Measurements from ENCODE around the gene GATD1. TPM values are rescaled to one million over a fixed set of nuclear protein-coding genes. Genes with fewer than 3 reads are reported as not detected.

Gene GATD1
- total and polyA plus RNA-seq, 2 donors (not counting 1 experiment from before 2014, with no cell fraction given), result 14.7 to 20.3 TPM

GRCh38 chr11:792535-792821, 15.2 kb upstream of the GATD1 start:
- H3K4me1 ChIP-seq (ENCODE audit: control insufficient read depth, extremely low read depth, insufficient read depth, low read length), result peaks cover 7% of the 10 kb centered on the region
- H3K36me3 ChIP-seq (ENCODE audit: control insufficient read depth, insufficient read depth, low read length), result peaks cover 13% of the 10 kb centered on the region
- H3K4me2 ChIP-seq (ENCODE audit: extremely low read depth, insufficient read depth, low read length), result no peak overlapping the region
- no peak for TF ChIP-seq CTCF (conservative IDR thresholded peaks at IDR 0.05 in 1 of 2, IDR thresholded peaks at IDR 0.05 in 1 of 2; ENCODE audit: low read depth in 1 of 2, low read length in 2 of 2)
- no peak for TF ChIP-seq EZH2 (IDR thresholded peaks at IDR 0.05; ENCODE audit: low read length, missing control alignments)
- H3K27me3 ChIP-seq (ENCODE audit: control insufficient read depth, insufficient read depth, low read length), result no peaks in the 10 kb centered on the region
- H3K4me3 ChIP-seq (replicated peaks in 1 of 4; ENCODE audit: control extremely low read depth in 1 of 4, insufficient read depth in 1 of 4, low read depth in 3 of 4, low read length in 4 of 4), result no peak overlapping the region
- H3K9ac ChIP-seq (ENCODE audit: insufficient read depth, low read length), result no peak overlapping the region
- no peak overlapping the region for H2AFZ ChIP-seq (ENCODE audit: low read length)
- no peaks in the 10 kb centered on the region for H4K20me1 ChIP-seq (ENCODE audit: control insufficient read depth, extremely low read depth, insufficient read depth, low read length)
- no peaks in the 10 kb centered on the region for H3K9me3 ChIP-seq (ENCODE audit: control insufficient read depth, insufficient read depth, low read depth, low read length)
- H3K27ac ChIP-seq (ENCODE audit: insufficient read depth, low read length), result no peak overlapping the region
- H3K79me2 ChIP-seq (ENCODE audit: control insufficient read depth, insufficient read depth, low read length), result peaks cover 17% of the 10 kb centered on the region
- DNase-seq (ENCODE audit: low read depth in 2 of 2), result no peak

- no peak overlapping the region for H3K27ac ChIP-seq (ENCODE audit: insufficient read depth, low read length)
- H3K27me3 ChIP-seq (ENCODE audit: control insufficient read depth, insufficient read depth, low read length), result no peaks in the 10 kb centered on the region
- no peaks in the 10 kb centered on the region for H4K20me1 ChIP-seq (ENCODE audit: control insufficient read depth, extremely low read depth, insufficient read depth, low read length)
- no peaks in the 10 kb centered on the region for H3K9me3 ChIP-seq (ENCODE audit: control insufficient read depth, insufficient read depth, low read depth, low read length)
- no peak overlapping the region for H3K4me2 ChIP-seq (ENCODE audit: extremely low read depth, insufficient read depth, low read length)
- H3K4me1 ChIP-seq (ENCODE audit: control insufficient read depth, extremely low read depth, insufficient read depth, low read length), result peaks cover 5% of the 10 kb centered on the region
- TF ChIP-seq EZH2 (IDR thresholded peaks at IDR 0.05; ENCODE audit: low read length, missing control alignments) (no peak), CTCF (conservative IDR thresholded peaks at IDR 0.05 in 1 of 2, IDR thresholded peaks at IDR 0.05 in 1 of 2; ENCODE audit: low read depth in 1 of 2, low read length in 2 of 2) (no peak)
- H3K9ac ChIP-seq (ENCODE audit: insufficient read depth, low read length), result no peak overlapping the region
- no peak for DNase-seq (ENCODE audit: low read depth in 2 of 2)
- no peak overlapping the region for H3K4me3 ChIP-seq (replicated peaks in 1 of 4; ENCODE audit: control extremely low read depth in 1 of 4, insufficient read depth in 1 of 4, low read depth in 3 of 4, low read length in 4 of 4)
- H3K36me3 ChIP-seq (ENCODE audit: control insufficient read depth, insufficient read depth, low read length), result peaks cover 13% of the 10 kb centered on the region
- no peak overlapping the region for H2AFZ ChIP-seq (ENCODE audit: low read length)
- H3K79me2 ChIP-seq (ENCODE audit: control insufficient read depth, insufficient read depth, low read length), result peaks cover 17% of the 10 kb centered on the region
Observed at GRCh38 chr11:791658-792534, 14.6 kb upstream of the GATD1 start.

GRCh38 chr11:790721-791564, 13.7 kb upstream of the GATD1 start:
- no peaks in the 10 kb centered on the region for H3K27me3 ChIP-seq (ENCODE audit: control insufficient read depth, insufficient read depth, low read length)
- H3K36me3 ChIP-seq (ENCODE audit: control insufficient read depth, insufficient read depth, low read length), result peaks cover 13% of the 10 kb centered on the region
- H2AFZ ChIP-seq (ENCODE audit: low read length), result no peak overlapping the region
- H3K27ac ChIP-seq (ENCODE audit: insufficient read depth, low read length), result no peak overlapping the region
- H3K9ac ChIP-seq (ENCODE audit: insufficient read depth, low read length), result no peak overlapping the region
- TF ChIP-seq EZH2 (IDR thresholded peaks at IDR 0.05; ENCODE audit: low read length, missing control alignments) (no peak), CTCF (conservative IDR thresholded peaks at IDR 0.05 in 1 of 2, IDR thresholded peaks at IDR 0.05 in 1 of 2; ENCODE audit: low read depth in 1 of 2, low read length in 2 of 2) (no peak)
- peaks cover 13% of the 10 kb centered on the region for H3K79me2 ChIP-seq (ENCODE audit: control insufficient read depth, insufficient read depth, low read length)
- no peak overlapping the region for H3K4me2 ChIP-seq (ENCODE audit: extremely low read depth, insufficient read depth, low read length)
- H3K4me3 ChIP-seq (replicated peaks in 1 of 4; ENCODE audit: control extremely low read depth in 1 of 4, insufficient read depth in 1 of 4, low read depth in 3 of 4, low read length in 4 of 4), result no peak overlapping the region
- no peaks in the 10 kb centered on the region for H3K9me3 ChIP-seq (ENCODE audit: control insufficient read depth, insufficient read depth, low read depth, low read length)
- no peaks in the 10 kb centered on the region for H4K20me1 ChIP-seq (ENCODE audit: control insufficient read depth, extremely low read depth, insufficient read depth, low read length)
- no peaks in the 10 kb centered on the region for H3K4me1 ChIP-seq (ENCODE audit: control insufficient read depth, extremely low read depth, insufficient read depth, low read length)
- peak; percentile 26 to 47 for DNase-seq (ENCODE audit: low read depth in 2 of 2)
